Activated CD8-positive, alpha-beta T cell treated with anti-CD3 and anti-CD28 coated beads for 36 hours (primary cell): Measurements from ENCODE around the gene GIT1. TPM values are rescaled to one million over a fixed set of nuclear protein-coding genes. Genes with fewer than 3 reads are reported as not detected.

Experiments
- ATAC-seq: fragments of 200-7000 bp; cut with Tn5 transposase; one replicate; pipeline ENCODE4 v1.10.0; 2021; ENCODE audit warnings: mild to moderate bottlenecking, moderate library complexity
- CTCF ChIA-PET: fragments of 350-600 bp; sonication (Branson Sonifier 250); formaldehyde crosslinking; loops from one replicate; lab custom pipeline; 2021; ENCODE audit warnings: antibody characterized with exemption; lab: Charles Lee
- POLR2A ChIA-PET: fragments of 350-600 bp; sonication (Branson Sonifier 250); formaldehyde crosslinking; loops from one replicate; lab custom pipeline; 2021; ENCODE audit warnings: antibody characterized with exemption; lab: Charles Lee
- DNase-seq: peaks from one replicate; pipeline ENCODE4 v3.0.0-alpha.2; 2020
- H3K27ac Mint-ChIP-seq: one replicate; pipeline ENCODE4 v1.8.0; 2021; ENCODE audit warnings: mild to moderate bottlenecking, mixed read lengths
- H3K27me3 Mint-ChIP-seq: one replicate; pipeline ENCODE4 v1.8.0; 2021; ENCODE audit warnings: mixed read lengths
- H3K36me3 Mint-ChIP-seq: one replicate; pipeline ENCODE4 v1.8.0; 2021; ENCODE audit warnings: low read depth, mixed read lengths
- H3K4me1 Mint-ChIP-seq: one replicate; pipeline ENCODE4 v1.8.0; 2021; ENCODE audit warnings: low read depth, mixed read lengths
- H3K4me3 Mint-ChIP-seq: one replicate; pipeline ENCODE4 v1.8.0; 2021; ENCODE audit warnings: mild to moderate bottlenecking, moderate library complexity, mixed read lengths
- H3K9me3 Mint-ChIP-seq: one replicate; pipeline ENCODE4 v1.8.0; 2021; ENCODE audit warnings: mixed read lengths
- intact Hi-C: fragments of 100-400 bp; cut with micrococcal nuclease; formaldehyde crosslinking; loops from one replicate; pipeline ENCODE4 v1.10.0; 2022
- total RNA-seq, 2 experiments: library from RNA; stranded (reverse); gene quantifications; one replicate each; pipeline ENCODE4 v1.2.3, GENCODE V29; 2021
- TF ChIP-seq, protein P1 (sequence below): fragments of 200-600 bp; IDR thresholded peaks from one replicate; pipeline ENCODE4 v1.8.0; 2022; ENCODE audit warnings: antibody characterized with exemption, mild to moderate bottlenecking

GIT1 gene
- total RNA-seq, 2 experiments from 2014 or later = 54.8 to 59.3 TPM

- DNase-seq (no peak), ATAC-seq (no peak)
- intact Hi-C loops = no loop called here
- ChIA-PET POLR2A (interaction anchor here (0.6 to 4.0 kb wide), 5 partner anchors 9 to 719 kb away, joined by 3 to 19 read pairs (median 11); partner anchors contain the start of gene BLMH), CTCF (interaction anchor here (0.6 to 11.2 kb wide), 13 partner anchors 10 to 423 kb away, joined by 3 to 102 read pairs (median 8); partner anchors contain the start of gene ANKRD13B)
- H3K4me3 Mint-ChIP-seq = no peak overlapping the region
- peaks cover 23% of the 10 kb centered on the region for H3K4me1 Mint-ChIP-seq
- no peak overlapping the region for H3K27ac Mint-ChIP-seq
- H3K9me3 Mint-ChIP-seq = no peaks in the 10 kb centered on the region
- TF ChIP-seq, protein P1, sequence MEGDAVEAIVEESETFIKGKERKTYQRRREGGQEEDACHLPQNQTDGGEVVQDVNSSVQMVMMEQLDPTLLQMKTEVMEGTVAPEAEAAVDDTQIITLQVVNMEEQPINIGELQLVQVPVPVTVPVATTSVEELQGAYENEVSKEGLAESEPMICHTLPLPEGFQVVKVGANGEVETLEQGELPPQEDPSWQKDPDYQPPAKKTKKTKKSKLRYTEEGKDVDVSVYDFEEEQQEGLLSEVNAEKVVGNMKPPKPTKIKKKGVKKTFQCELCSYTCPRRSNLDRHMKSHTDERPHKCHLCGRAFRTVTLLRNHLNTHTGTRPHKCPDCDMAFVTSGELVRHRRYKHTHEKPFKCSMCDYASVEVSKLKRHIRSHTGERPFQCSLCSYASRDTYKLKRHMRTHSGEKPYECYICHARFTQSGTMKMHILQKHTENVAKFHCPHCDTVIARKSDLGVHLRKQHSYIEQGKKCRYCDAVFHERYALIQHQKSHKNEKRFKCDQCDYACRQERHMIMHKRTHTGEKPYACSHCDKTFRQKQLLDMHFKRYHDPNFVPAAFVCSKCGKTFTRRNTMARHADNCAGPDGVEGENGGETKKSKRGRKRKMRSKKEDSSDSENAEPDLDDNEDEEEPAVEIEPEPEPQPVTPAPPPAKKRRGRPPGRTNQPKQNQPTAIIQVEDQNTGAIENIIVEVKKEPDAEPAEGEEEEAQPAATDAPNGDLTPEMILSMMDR = no peak
- H3K27me3 Mint-ChIP-seq = no peaks in the 10 kb centered on the region
- H3K36me3 Mint-ChIP-seq = peaks cover 13% of the 10 kb centered on the region
These were observed 17.4 kb downstream of the GIT1 start for GRCh38 chr17:29571883-29572681.

DNA sequence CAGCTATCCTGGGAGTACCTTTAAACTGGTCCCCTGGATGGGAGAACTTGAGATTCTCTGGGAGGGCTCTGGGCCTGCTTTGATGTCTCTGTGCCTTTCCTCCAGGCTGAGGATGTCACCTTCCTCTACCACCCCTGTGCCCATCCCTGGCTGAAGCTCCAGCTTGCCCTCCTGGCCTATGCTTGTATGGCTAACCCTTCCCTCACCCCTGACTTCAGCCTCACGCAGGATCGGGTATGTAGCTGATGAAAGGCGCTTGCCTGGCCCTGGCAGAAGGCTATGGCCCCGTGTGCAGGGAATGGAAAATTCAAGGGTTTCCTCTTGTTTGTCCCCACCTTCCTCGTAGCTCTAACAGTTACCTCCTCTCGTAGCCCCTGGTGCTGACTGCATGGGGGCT is 18.0 kb downstream of the GIT1 start:
- Mint-ChIP-seq H3K36me3 (peaks cover 13% of the 10 kb centered on the region), H3K4me1 (peaks cover 23% of the 10 kb centered on the region), H3K27ac (no peak overlapping the region), H3K9me3 (no peaks in the 10 kb centered on the region), H3K27me3 (no peaks in the 10 kb centered on the region), H3K4me3 (no peak overlapping the region)
- intact Hi-C loops = no loop called here
- POLR2A ChIA-PET = interaction anchor here (2.6 to 4.0 kb wide), 2 partner anchors 10 to 43 kb away, joined by 9 to 19 read pairs; no protein-coding TSS in a partner anchor
- DNase-seq = no peak
- TF ChIP-seq, protein P1 = no peak
- ATAC-seq = no peak
- CTCF ChIA-PET = interaction anchor here (1.6 to 11.2 kb wide), 5 partner anchors 10 to 201 kb away, joined by 4 to 102 read pairs (median 28); partner anchors contain the start of gene ANKRD13B

DNA sequence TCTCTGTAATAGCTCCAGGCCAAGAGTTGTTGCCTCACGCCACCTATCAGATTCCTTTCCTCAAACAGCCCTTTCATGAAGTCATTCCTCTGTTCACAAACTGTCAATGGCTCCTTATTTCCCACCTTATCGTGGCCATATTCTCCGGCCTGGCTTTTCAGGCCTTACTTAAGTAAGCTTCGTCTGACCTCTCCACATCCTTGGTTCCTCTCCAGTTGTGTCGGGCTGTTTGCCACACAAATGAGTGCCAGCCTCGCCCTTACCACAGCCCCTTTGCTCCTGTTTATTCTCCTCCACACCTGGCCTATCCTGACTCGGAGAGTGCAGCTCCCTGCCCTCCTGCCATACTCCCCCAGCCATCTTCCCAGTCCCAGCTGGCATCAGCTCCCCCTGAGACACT is 18.9 kb downstream of the GIT1 start:
- intact Hi-C loops = no loop called here
- H3K9me3 Mint-ChIP-seq = no peaks in the 10 kb centered on the region
- ATAC-seq (no peak), DNase-seq (peak; percentile 1)
- H3K4me3 Mint-ChIP-seq = no peak overlapping the region
- peaks cover 13% of the 10 kb centered on the region for H3K36me3 Mint-ChIP-seq
- TF ChIP-seq, protein P1 = no peak
- H3K4me1 Mint-ChIP-seq = peaks cover 29% of the 10 kb centered on the region
- no peak overlapping the region for H3K27ac Mint-ChIP-seq
- POLR2A ChIA-PET = interaction anchor here (1.8 to 2.6 kb wide), 2 partner anchors 11 to 18 kb away, joined by 8 to 9 read pairs; no protein-coding TSS in a partner anchor
- no peaks in the 10 kb centered on the region for H3K27me3 Mint-ChIP-seq
- CTCF ChIA-PET = interaction anchor here (0.8 to 11.2 kb wide), 7 partner anchors 10 to 200 kb away, joined by 3 to 102 read pairs (median 12); partner anchors contain the start of gene ANKRD13B

DNA sequence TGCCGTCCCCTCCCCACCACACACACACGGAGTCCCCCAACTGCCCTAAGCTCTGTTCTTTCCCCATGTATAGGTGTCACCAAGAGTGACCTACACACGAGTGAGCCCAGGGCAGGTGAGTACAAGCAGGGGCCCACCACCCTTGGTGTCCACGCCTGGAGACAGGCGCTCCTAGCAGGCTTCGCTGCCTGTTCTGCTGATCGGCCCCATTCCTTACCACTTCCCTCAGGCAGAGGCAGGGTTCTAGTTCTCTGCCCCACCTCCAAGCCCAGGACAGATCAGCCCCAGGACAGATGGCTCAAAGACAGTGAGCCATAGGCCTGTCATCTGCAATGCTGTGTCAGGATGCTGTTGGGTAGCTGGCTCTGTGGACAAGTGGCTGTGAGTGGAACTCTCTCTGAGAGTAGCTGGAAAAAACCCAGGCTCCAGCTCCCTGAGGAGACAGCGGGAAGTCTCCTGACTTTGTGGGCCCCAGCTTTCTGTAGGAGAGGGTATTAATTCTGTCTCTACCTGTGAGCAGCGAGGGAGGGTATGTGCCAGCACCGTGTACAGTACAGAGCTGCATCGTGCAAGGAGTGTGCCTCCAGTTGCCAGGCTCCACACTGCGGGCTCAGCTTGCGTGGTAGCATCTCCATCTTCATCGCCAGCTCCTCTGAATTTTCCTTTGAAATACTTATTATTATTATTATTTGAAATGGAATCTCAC is 20.1 kb downstream of the GIT1 start:
- no peak for ATAC-seq
- intact Hi-C loops = no loop called here
- Mint-ChIP-seq H3K27me3 (no peaks in the 10 kb centered on the region), H3K4me3 (peak overlapping the region; percentile 86), H3K4me1 (peaks cover 28% of the 10 kb centered on the region), H3K9me3 (no peaks in the 10 kb centered on the region), H3K36me3 (peaks cover 11% of the 10 kb centered on the region), H3K27ac (peak overlapping the region; percentile 76)
- ChIA-PET CTCF (interaction anchor here (0.8 to 11.2 kb wide), 8 partner anchors 11 to 452 kb away, joined by 3 to 102 read pairs (median 12); partner anchors contain the start of gene ANKRD13B), POLR2A (interaction anchor here (1.0 to 2.6 kb wide), 7 partner anchors 12 to 48 kb away, joined by 3 to 9 read pairs (median 5); no protein-coding TSS in a partner anchor)
- no peak for DNase-seq
- TF ChIP-seq, protein P1 = no peak
